Omental fat pad (tissue), 4 donors: Measurements from ENCODE around the gene MARCO. TPM values are rescaled to one million over a fixed set of nuclear protein-coding genes. Genes with fewer than 3 reads are reported as not detected.

Experiments used
- ATAC-seq: fragments of 150-250 bp; one replicate; pipeline ENCODE4 v1.9.1; 2016; ENCODE audit warnings: mild to moderate bottlenecking, moderate library complexity; ENCODE audit not compliant: low FRiP score
- DNase-seq: peaks from one replicate; pipeline ENCODE4 v3.0.0-alpha.2; 2019; ENCODE audit warnings: low spot score
- total RNA-seq, 4 donors: library from RNA; depleted of rRNA; stranded (reverse); fragments of >200 nt; gene quantifications; one replicate each; pipeline ENCODE4 v1.1.0, GENCODE V29; 2016
- TF ChIP-seq, protein P1 (sequence below), 3 donors: fragments of 450-650 bp; IDR thresholded peaks; one replicate each; pipeline ENCODE4 v1.5.1; 2016 to 2017; ENCODE audit warnings: antibody characterized with exemption in 3 of 3, mild to moderate bottlenecking in 3 of 3, moderate library complexity in 2 of 3

The MARCO gene
- total RNA-seq, 4 donors from 2014 or later: 20.3 to 70.6 (median 27.7) TPM

DNA sequence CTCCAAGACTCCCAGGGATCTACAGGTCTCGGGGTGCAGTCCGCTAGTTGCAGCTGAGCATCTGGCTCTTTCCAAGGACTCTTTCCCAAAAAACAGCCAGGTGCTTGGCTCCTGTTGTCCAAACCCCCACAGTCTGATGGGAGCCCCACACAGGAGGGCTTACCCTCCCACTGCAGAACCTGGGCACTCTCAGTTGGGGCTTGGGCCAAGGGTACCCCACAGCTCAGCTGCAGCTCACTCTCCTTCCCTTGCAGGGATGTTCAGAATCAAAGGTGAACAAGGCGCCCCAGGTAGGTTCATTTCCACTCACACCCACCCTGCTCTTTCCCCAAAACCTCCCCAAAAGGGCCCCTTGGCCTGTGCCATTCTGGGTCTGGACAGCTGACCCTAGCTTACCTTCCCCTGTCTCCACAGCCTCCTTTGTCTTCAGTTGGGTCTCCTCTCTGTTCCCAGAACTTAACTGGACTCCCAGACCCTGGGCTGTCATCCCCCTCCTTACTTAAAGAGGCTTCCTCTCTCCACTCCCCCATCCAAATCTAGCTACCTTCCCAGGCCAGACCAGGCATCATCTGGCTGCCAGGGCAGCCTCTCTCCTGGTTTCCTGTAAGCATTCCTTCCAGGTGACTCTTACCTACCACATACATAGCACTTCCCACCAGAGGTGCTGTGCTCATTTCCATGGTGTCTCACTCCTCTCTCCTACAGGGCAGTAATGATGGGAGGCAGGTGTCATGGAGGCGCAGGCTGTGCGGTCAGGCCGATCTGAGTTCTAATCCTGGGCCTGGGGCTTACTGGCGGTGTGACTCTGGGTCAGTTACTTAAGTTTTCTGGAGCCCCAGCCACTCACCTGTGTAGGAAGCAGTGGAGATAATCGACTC is 29.5 kb downstream of the MARCO start:
- no peak for DNase-seq
- ATAC-seq: peak; percentile 12
- TF ChIP-seq, protein P1, sequence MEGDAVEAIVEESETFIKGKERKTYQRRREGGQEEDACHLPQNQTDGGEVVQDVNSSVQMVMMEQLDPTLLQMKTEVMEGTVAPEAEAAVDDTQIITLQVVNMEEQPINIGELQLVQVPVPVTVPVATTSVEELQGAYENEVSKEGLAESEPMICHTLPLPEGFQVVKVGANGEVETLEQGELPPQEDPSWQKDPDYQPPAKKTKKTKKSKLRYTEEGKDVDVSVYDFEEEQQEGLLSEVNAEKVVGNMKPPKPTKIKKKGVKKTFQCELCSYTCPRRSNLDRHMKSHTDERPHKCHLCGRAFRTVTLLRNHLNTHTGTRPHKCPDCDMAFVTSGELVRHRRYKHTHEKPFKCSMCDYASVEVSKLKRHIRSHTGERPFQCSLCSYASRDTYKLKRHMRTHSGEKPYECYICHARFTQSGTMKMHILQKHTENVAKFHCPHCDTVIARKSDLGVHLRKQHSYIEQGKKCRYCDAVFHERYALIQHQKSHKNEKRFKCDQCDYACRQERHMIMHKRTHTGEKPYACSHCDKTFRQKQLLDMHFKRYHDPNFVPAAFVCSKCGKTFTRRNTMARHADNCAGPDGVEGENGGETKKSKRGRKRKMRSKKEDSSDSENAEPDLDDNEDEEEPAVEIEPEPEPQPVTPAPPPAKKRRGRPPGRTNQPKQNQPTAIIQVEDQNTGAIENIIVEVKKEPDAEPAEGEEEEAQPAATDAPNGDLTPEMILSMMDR (IDR thresholded peaks at IDR 0.05): no peak

DNA sequence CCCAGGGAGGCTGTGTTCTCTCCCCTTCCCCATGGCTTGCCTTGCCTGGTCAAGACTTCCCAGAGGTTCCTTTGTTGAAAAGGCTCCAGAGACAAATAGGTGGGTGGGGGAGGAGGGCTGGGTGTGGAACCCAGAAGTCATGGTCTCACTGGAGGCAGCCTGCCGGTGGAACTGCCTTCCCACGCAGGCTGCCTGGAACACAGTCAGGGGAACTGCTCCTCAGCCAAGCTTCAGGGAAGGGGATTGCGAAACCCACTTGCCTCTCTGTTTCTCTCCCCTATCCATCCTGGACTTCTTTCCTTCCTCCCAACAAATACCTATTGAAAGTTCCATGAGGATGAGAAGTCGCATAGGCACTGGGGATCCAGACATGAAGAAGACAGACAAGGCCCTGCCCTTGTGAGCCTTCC is 31.6 kb downstream of the MARCO start:
- TF ChIP-seq, protein P1 (IDR thresholded peaks at IDR 0.05): no peak
- ATAC-seq (peak; percentile 89), DNase-seq (peak; percentile 43)

DNA sequence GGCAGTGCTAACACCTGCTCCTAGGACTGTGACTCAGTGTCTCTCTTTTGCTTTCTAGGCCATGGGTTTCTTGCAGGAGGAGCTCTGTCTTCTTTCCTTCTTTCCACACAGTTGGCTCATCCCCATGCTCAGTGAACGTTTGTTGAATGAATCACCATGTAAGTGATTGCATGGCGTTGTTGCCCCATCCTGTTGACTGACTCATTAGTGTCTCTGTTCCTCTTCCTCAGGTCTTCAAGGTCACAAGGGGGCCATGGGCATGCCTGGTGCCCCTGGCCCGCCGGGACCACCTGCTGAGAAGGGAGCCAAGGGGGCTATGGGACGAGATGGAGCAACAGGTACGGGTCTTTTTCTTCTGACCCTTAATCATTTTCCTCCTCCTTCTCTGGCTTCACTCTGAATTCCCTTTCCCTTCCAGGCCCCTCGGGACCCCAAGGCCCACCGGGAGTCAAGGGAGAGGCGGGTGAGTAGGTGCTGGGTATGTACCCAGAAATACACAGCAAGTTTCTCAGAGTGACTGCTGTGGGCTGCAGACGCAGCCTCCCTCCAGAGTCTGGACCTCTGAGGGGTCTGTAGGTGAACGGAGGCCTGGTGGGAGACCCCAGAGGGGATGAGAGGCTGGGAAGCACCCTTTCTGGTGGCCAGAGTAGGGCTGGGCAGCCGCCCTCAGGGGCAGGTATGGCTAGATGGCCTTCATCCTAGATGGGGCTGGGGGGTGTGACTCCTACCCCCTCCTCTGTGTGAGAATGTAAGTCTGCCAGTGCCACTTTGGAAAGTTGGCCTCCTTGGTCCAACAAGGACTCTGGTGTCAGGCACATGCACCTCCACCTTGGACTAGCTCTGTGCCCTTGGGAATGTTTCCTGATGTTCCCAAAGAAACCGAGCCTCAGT is 32.4 kb downstream of the MARCO start:
- TF ChIP-seq, protein P1 (IDR thresholded peaks at IDR 0.05): no peak
- DNase-seq: peak; percentile 68
- ATAC-seq: peak; percentile 86

DNA sequence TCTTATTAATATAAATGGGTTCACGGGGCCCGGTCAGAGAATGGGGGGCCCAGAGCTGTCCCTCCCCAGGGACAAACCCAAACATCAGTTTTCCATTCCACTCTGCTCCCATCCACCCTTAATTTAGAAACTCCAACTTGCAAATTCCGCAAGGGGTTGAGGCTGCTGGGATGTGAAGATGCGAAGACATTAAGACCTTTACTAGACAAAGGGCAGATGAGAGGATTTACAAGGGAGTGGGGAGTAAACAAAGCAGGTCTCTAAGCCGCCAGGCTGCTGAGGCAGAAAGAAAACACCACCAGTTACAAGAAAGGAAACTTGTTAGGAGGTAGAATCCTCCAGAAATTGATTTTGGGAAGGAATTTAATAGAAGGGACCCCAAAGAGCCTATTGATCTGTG is 33.1 kb downstream of the MARCO start:
- TF ChIP-seq, protein P1 (IDR thresholded peaks at IDR 0.05): no peak
- ATAC-seq (no peak), DNase-seq (no peak)

DNA sequence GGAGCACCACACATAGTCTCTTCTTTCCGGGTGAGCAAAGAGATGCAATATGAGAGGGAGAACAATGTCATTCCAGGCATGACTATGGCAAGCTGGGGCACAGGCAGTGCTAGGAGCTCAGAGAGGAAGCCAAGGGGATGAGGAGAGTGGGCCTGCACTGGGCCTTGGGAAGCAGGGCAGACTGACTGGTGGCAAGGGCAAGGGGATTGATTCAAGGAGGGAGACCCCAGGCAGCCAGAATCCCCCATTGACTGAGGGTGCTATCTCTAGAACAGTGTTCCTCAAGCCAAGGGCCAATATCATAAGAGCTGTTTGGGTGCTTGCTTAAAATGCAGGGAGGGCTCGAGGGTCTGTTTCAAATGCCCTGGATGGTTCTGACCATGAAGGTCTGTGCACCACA is 36.1 kb downstream of the MARCO start:
- TF ChIP-seq, protein P1 (IDR thresholded peaks at IDR 0.05): no peak
- no peak for DNase-seq
- ATAC-seq: no peak

DNA sequence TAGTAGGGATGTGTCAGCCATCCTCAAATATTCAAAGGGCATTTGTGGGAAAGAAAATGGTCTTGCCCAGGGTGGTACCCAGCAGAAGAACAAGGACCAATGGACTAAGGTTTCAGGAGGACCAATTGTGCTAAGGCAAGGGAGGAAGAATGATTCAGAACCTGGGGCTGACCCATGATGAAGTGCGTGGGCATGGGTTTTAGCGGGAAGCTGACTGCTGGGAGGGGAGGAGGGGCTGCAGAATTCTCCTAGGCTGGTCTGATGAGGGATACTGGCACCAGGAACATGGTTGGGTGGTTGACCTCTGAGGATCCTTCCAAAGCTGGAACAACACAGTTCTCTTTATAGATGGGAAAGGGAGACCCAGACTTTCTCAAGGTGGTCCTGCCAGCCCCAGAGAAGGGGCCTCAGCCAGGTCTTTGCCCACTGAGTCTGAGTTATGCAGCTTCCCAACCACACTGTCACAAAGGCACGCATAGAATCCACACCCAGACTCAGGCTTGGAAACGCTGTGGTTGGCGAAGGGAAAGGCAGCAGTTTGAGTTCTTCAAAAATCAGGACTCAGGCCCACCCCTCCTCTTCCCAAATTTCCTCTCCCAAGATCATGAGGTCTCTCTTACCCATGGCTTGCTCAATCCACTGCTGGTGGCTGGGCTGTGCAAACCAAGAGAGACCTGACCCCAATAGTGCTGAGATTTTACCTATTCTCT is 37.3 kb downstream of the MARCO start:
- ATAC-seq (no peak), DNase-seq (no peak)
- TF ChIP-seq, protein P1 (IDR thresholded peaks at IDR 0.05): no peak
